ENCODE results near the gene FTSJ1. TPM values are rescaled to one million over a fixed set of nuclear protein-coding genes. Genes with fewer than 3 reads are reported as not detected.

Gene FTSJ1
- total and polyA plus RNA-seq, 2 of the 4 experiments (the other 2 are of a cell fraction): 50.8 to 59.9 TPM

DNA sequence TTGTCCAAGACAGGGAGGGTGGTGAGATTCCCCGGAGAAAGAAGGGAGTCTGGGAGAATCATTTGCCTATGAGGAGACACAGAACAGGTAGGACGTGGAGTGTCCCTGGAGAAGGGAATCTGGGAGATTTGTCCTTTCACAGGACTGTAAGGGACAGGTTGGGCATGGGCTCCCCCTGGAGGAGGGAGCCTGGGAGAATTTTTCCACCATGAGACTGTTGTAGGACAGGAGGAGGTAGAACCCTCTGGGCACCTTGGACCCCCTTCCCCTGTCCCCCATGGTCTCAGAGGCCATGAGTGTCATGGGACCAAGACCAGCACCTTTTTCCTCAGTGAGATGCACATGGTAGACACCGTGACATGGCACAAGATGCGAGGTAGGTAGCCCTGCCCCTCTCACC, 35.6 kb downstream of the FTSJ1 start:
- Histone ChIP-seq H4K8ac (ENCODE audit: low read depth in 2 of 2, low read length in 2 of 2) (no peak overlapping the region), H2AK9ac (replicated peaks; ENCODE audit: low read depth, low read length, poor library complexity) (peak overlapping the region; percentile 34), H2BK5ac (ENCODE audit: low read depth, low read length, poor library complexity, severe bottlenecking) (no peak overlapping the region), H3K79me1 (ENCODE audit: low read depth in 1 of 2, low read length in 2 of 2) (peaks cover 6 to 12% of the 10 kb centered on the region in 2 experiments; a peak in 3 of 4 replicates), H2AK5ac (ENCODE audit: low read depth, low read length) (no peak overlapping the region), H3K23ac (ENCODE audit: low read depth, low read length) (no peak overlapping the region), H3K27ac (ENCODE audit: insufficient read depth, low read length) (no peak overlapping the region), H3K9me1 (ENCODE audit: insufficient read depth, low read length) (no peaks in the 10 kb centered on the region), H2BK120ac (ENCODE audit: low read depth, low read length) (no peak overlapping the region), H4K91ac (ENCODE audit: insufficient read depth, low read depth, low read length) (no peak overlapping the region), H3K4me3 (ENCODE audit: insufficient read depth, low read depth, low read length) (no peak overlapping the region), H2AFZ (replicated peaks; ENCODE audit: low read length, poor library complexity) (no peak overlapping the region), H3K14ac (replicated peaks; ENCODE audit: low read depth, low read length) (no peak overlapping the region), H3K18ac (ENCODE audit: low read depth, low read length) (no peak overlapping the region), H3K36me3 (ENCODE audit: control insufficient read depth, insufficient read depth, low read length) (peaks cover 3% of the 10 kb centered on the region), H2BK15ac (ENCODE audit: low read depth, low read length) (no peak overlapping the region), H2BK20ac (ENCODE audit: low read depth, low read length) (no peak overlapping the region), H3K27me3 (ENCODE audit: control insufficient read depth, insufficient read depth, low read length) (no peaks in the 10 kb centered on the region), H4K5ac (ENCODE audit: low read depth, low read length) (no peak overlapping the region), H3K4me1 (ENCODE audit: control insufficient read depth, insufficient read depth, low read length) (no peaks in the 10 kb centered on the region), H4K20me1 (ENCODE audit: insufficient read depth, low read length) (no peaks in the 10 kb centered on the region), H3K9me3 (ENCODE audit: control insufficient read depth, insufficient read depth, low read length) (no peaks in the 10 kb centered on the region; the same call in 1 of the 2 replicates), H3K4me2 (ENCODE audit: low read depth, low read length) (no peak overlapping the region), H3K9ac (ENCODE audit: low read depth, low read length) (no peak overlapping the region), H3K4ac (ENCODE audit: low read depth, low read length) (no peak overlapping the region), H3K56ac (ENCODE audit: extremely low read depth, insufficient read depth, low read length) (no peak overlapping the region)
- TF ChIP-seq SMC3 (IDR thresholded peaks at IDR 0.05; ENCODE audit: low read depth, low read length) (peak; percentile 43), CEBPB (IDR thresholded peaks at IDR 0.05; ENCODE audit: low read depth, low read length) (no peak), CHD1 (IDR thresholded peaks at IDR 0.05; ENCODE audit: low read depth, low read length) (no peak), RAD21 (IDR thresholded peaks at IDR 0.05; ENCODE audit: low read length) (peak; percentile 56)
- TF ChIP-seq, protein P1, sequence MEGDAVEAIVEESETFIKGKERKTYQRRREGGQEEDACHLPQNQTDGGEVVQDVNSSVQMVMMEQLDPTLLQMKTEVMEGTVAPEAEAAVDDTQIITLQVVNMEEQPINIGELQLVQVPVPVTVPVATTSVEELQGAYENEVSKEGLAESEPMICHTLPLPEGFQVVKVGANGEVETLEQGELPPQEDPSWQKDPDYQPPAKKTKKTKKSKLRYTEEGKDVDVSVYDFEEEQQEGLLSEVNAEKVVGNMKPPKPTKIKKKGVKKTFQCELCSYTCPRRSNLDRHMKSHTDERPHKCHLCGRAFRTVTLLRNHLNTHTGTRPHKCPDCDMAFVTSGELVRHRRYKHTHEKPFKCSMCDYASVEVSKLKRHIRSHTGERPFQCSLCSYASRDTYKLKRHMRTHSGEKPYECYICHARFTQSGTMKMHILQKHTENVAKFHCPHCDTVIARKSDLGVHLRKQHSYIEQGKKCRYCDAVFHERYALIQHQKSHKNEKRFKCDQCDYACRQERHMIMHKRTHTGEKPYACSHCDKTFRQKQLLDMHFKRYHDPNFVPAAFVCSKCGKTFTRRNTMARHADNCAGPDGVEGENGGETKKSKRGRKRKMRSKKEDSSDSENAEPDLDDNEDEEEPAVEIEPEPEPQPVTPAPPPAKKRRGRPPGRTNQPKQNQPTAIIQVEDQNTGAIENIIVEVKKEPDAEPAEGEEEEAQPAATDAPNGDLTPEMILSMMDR (conservative IDR thresholded peaks at IDR 0.05; ENCODE audit: low read depth, low read length): peak; percentile 43
- dilution Hi-C loops (cut with HindIII; ENCODE audit: low sequenced_read_pairs, unreplicated experiment) (no loop called here), intact Hi-C loops (cut with micrococcal nuclease) (no loop called here), in situ Hi-C loops (cut with MboI; ENCODE audit: low sequenced_read_pairs) (no loop called here)
- no peak for DNase-seq
- 52% methylated on average over 2 of the region's 4 CpGs; no CpG with 5 or more reads in 1 of the 2 experiments for WGBS, 2 experiments (ENCODE audit: extremely low coverage in 2 of 2, insufficient read length in 1 of 2)
- CTCF ChIA-PET: no interaction called here
- POLR2A ChIA-PET (ENCODE audit: unreplicated experiment): no interaction called here
- no TSS peak for BruUV-seq (replicated peaks)
- ATAC-seq (ENCODE audit: low read depth): no peak
